SU-DHL-6 (cell line): ENCODE data around the gene CUX1.
A peak's percentile ranks its signal among the peaks of the same experiment; 100 is the strongest.

Experiments used
- H2AFZ ChIP-seq: fragments of 200-600 bp; sonication (generic); 2 replicates; pipeline ENCODE4 v1.6.1; 2014; ENCODE audit warnings: low read depth, mild to moderate bottlenecking, moderate library complexity, mixed read lengths, antibody characterized with exemption, low read length; ENCODE audit not compliant: severe bottlenecking
- H3F3A ChIP-seq: fragments of 200-600 bp; shearing (Covaris generic); 2 replicates; pipeline ENCODE4 v1.6.0; 2016; ENCODE audit warnings: antibody characterized with exemption, mild to moderate bottlenecking; ENCODE audit not compliant: insufficient read depth
- H3K27ac ChIP-seq: fragments of 200-600 bp; sonication (generic); 2 replicates; pipeline ENCODE4 v1.5.1; 2016; ENCODE audit warnings: low read depth, mild to moderate bottlenecking, low read length, moderate library complexity, mixed read lengths
- H3K27me3 ChIP-seq: fragments of 200-600 bp; sonication (generic), shearing (Covaris generic); 2 replicates; pipeline ENCODE4 v1.6.0; 2014; ENCODE audit warnings: mild to moderate bottlenecking, low read length
- H3K36me3 ChIP-seq: fragments of 200-600 bp; sonication (generic); 2 replicates; pipeline ENCODE4 v1.6.1; 2014; ENCODE audit warnings: mild to moderate bottlenecking, low read length, mixed read lengths
- H3K4me2 ChIP-seq: fragments of 300-600, 200-600 bp; shearing (Covaris generic), sonication (generic); 2 replicates; pipeline ENCODE4 v1.6.0; 2014; ENCODE audit warnings: low read length, low read depth, mild to moderate bottlenecking; ENCODE audit not compliant: poor library complexity, severe bottlenecking
- H3K4me3 ChIP-seq: fragments of 200-600 bp; sonication (generic); 2 replicates; pipeline ENCODE4 v1.5.1; 2014; ENCODE audit warnings: antibody characterized with exemption, low read length, mild to moderate bottlenecking, mixed read lengths; ENCODE audit not compliant: insufficient read depth, poor library complexity, severe bottlenecking
- H3K79me2 ChIP-seq: fragments of 200-600 bp; sonication (generic); 2 replicates; pipeline ENCODE4 v1.6.1; 2014; ENCODE audit warnings: mild to moderate bottlenecking, low read length, moderate library complexity; ENCODE audit not compliant: insufficient read depth
- H3K9ac ChIP-seq: fragments of 200-600 bp; sonication (generic); 2 replicates; pipeline ENCODE4 v1.7.0; 2014; ENCODE audit warnings: mild to moderate bottlenecking, low read length
- H3K9me2 ChIP-seq: fragments of 200-600 bp; sonication (generic); replicated peaks from 2 replicates; pipeline ENCODE4 v1.6.1; 2014; ENCODE audit warnings: low read length; ENCODE audit not compliant: insufficient read depth
- H3K9me3 ChIP-seq: fragments of 200-600 bp; sonication (generic); 2 replicates; pipeline ENCODE4 v1.6.1; 2014; ENCODE audit warnings: low read length, mixed read lengths; ENCODE audit not compliant: insufficient read depth
- H4K20me1 ChIP-seq: fragments of 200-600 bp; sonication (generic); 2 replicates; pipeline ENCODE4 v1.6.1; 2014; ENCODE audit warnings: low read depth, mild to moderate bottlenecking, antibody characterized with exemption, low read length, moderate library complexity, mixed read lengths
- EZH2phosphoT487 ChIP-seq: fragments of 200-600 bp; sonication (generic), shearing (Covaris generic); conservative IDR thresholded peaks from 2 replicates; pipeline ENCODE4 v1.6.1; 2018; ENCODE audit warnings: mild to moderate bottlenecking, antibody characterized with exemption, low read length, moderate library complexity, mixed read lengths
- TF ChIP-seq, protein P1 (sequence below): fragments of 200-600 bp; sonication (generic); IDR thresholded peaks from one replicate; pipeline ENCODE4 v1.5.1; 2017; ENCODE audit warnings: antibody characterized with exemption, mild to moderate bottlenecking, low read length, moderate library complexity; ENCODE audit not compliant: insufficient read depth, poor library complexity, severe bottlenecking

Gene CUX1

DNA sequence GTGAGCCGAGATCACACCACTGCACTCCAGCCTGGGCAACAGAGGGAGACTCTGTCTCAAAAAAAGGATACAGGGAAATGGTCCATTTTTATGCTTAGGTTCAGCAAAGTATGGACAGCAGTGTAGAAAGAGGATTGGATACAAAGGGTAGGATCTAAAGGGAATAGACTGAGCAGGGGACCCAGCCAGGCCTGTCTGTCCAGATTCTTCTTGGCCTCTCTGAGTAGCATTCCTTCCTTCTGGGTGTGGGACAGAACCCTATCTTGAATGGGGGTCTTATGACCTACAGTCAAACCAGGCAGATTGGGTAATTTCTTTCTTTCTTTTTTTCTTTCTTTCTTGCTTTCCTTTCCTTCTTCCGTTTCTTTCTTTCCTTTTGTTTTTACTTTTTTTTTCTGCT lies 494.9 kb downstream of the CUX1 start:
- H3F3A ChIP-seq, result peaks cover 77% of the 10 kb centered on the region
- peaks cover 31% of the 10 kb centered on the region for H3K36me3 ChIP-seq
- H3K9me3 ChIP-seq, result no peaks in the 10 kb centered on the region
- H2AFZ ChIP-seq, result no peak overlapping the region
- H4K20me1 ChIP-seq, result no peaks in the 10 kb centered on the region
- peaks cover 33% of the 10 kb centered on the region for H3K79me2 ChIP-seq
- peak overlapping the region; percentile 94 for H3K27ac ChIP-seq
- H3K9me2 ChIP-seq, result no peaks in the 10 kb centered on the region
- H3K27me3 ChIP-seq, result no peaks in the 10 kb centered on the region
- no peak overlapping the region for H3K4me3 ChIP-seq
- TF ChIP-seq, protein P1, sequence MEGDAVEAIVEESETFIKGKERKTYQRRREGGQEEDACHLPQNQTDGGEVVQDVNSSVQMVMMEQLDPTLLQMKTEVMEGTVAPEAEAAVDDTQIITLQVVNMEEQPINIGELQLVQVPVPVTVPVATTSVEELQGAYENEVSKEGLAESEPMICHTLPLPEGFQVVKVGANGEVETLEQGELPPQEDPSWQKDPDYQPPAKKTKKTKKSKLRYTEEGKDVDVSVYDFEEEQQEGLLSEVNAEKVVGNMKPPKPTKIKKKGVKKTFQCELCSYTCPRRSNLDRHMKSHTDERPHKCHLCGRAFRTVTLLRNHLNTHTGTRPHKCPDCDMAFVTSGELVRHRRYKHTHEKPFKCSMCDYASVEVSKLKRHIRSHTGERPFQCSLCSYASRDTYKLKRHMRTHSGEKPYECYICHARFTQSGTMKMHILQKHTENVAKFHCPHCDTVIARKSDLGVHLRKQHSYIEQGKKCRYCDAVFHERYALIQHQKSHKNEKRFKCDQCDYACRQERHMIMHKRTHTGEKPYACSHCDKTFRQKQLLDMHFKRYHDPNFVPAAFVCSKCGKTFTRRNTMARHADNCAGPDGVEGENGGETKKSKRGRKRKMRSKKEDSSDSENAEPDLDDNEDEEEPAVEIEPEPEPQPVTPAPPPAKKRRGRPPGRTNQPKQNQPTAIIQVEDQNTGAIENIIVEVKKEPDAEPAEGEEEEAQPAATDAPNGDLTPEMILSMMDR, result no peak
- TF ChIP-seq EZH2phosphoT487, result no peak
- peak overlapping the region; percentile 52 for H3K4me2 ChIP-seq
- H3K9ac ChIP-seq, result peak overlapping the region; percentile 37

DNA sequence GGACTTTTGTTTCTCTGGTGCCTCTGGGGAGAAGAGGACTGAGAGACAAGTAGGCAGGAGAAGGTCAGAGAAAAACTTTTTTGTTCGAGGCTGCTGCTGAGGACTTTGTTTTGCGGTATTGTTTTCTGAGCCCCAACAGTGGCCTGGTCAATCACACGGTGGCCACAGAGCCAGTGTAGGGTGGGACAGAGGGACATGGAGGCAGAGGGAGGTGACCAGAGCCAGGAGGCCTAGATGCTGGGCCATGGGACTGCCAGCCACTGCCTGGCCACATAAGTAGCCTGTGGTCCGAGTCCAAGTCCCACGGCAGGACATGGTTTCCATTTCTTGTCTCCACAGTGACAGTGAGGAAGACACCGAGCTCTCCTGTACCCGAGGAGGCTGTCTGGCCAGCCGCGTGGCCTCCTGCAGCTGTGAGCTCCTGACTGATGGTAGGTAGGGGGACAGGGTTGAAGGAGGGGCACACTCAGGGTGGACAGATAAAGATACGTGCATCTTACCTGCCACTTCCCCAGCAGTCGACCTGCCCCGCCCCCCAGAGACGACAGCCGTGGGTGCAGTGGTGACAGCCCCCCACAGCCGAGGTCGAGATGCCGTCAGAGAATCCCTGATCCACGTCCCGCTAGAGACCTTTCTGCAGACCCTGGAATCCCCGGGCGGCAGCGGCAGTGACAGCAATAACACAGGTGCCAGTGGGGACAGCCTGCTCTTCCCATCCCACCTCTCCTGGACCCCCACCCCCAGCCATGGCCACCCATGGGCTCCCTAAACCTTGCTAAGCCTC lies 496.8 kb downstream of the CUX1 start:
- no peak overlapping the region for H3K4me2 ChIP-seq
- H3K36me3 ChIP-seq, result peaks cover 15% of the 10 kb centered on the region
- TF ChIP-seq, protein P1, result no peak
- TF ChIP-seq EZH2phosphoT487, result no peak
- H3K79me2 ChIP-seq, result peaks cover 14% of the 10 kb centered on the region; the same call in 1 of the 2 replicates
- H3K27ac ChIP-seq, result peak overlapping the region; percentile 94
- H3K9me3 ChIP-seq, result no peaks in the 10 kb centered on the region
- no peak overlapping the region for H3K4me3 ChIP-seq
- H3K9ac ChIP-seq, result no peak overlapping the region
- no peaks in the 10 kb centered on the region for H4K20me1 ChIP-seq
- no peaks in the 10 kb centered on the region for H3K27me3 ChIP-seq
- no peaks in the 10 kb centered on the region for H3K9me2 ChIP-seq
- no peak overlapping the region for H2AFZ ChIP-seq
- H3F3A ChIP-seq, result peaks cover 88% of the 10 kb centered on the region

DNA sequence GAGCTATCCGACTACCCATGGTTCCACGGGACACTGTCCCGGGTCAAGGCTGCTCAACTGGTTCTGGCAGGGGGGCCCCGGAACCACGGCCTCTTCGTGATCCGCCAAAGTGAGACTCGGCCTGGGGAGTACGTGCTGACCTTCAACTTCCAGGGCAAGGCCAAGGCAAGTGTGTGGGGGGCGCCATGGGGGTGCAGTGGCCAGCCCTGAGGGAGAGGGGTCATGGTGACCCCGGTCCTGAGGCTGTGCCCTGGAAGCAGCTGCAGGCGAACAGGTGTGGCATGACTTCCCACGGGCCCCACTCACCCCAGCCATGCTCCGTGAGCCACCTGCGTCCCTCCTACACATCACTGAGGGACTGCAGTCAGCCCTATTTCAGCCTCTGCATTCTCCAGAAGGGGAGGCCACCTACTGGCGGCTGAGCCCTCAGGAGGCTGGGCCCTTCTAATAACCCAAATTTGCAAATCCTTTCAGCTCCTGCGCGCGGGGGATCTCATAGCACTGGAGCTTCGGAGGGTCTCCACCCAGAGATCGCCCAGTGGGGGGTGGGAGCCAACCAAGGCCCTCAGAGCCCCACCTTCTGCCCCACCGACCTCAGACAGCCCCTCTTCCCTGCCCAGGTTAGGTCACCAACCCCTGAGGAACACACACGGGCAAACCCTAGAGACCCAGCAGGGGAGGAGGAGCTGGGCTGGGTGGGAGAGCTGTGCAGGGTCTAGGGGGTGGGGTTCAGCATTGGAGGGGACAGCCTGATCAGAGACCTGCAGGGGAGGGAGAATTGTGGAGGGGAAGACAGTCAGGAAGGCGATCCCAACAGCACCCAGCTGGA lies 500.0 kb downstream of the CUX1 start:
- Histone ChIP-seq H3K9me2 (no peaks in the 10 kb centered on the region), H3K4me3 (no peak overlapping the region), H3K27me3 (no peaks in the 10 kb centered on the region), H3K27ac (peak overlapping the region; percentile 89), H3K79me2 (no peaks in the 10 kb centered on the region), H4K20me1 (no peaks in the 10 kb centered on the region; the same call in 1 of the 2 replicates), H3K9ac (peak overlapping the region; percentile 17; the same call in 1 of the 2 replicates), H3K4me2 (peak overlapping the region; percentile 22), H2AFZ (no peak overlapping the region), H3K9me3 (no peaks in the 10 kb centered on the region), H3F3A (peaks cover 90% of the 10 kb centered on the region), H3K36me3 (0 out of 2 replicates have a peak, but pooled peaks cover 6% of the 10 kb centered on the region)
- TF ChIP-seq, protein P1, result peak; percentile 85
- TF ChIP-seq EZH2phosphoT487, result no peak
